Middle frontal gyrus (tissue), 1 donor: ENCODE measurements around the gene URI1.

Experiments
- DNase-seq: peaks from one replicate; pipeline ENCODE4 v3.0.0-alpha.2; 2015; ENCODE audit warnings: low spot score; ENCODE audit errors: extremely low spot score

URI1 gene

DNA sequence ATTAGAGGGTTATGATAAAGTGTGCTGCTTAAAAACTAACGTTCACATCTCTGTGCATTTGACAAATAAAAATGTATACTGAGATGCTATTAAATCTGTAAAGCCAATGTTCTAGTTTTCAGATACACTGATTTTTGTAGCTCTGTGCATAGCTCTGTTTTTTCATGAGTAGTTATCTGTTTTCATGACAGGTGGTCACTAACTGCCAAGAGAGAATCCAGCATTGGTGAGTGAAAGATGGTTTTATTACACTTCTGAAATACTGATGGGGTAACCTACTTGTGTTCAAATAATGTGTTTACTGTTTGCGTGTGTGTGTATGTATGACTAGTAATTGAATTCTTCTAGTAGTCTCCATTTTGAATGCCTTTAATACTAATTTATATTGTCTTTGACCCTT lies 29.0 kb downstream of the URI1 start:
- no peak for DNase-seq

DNA sequence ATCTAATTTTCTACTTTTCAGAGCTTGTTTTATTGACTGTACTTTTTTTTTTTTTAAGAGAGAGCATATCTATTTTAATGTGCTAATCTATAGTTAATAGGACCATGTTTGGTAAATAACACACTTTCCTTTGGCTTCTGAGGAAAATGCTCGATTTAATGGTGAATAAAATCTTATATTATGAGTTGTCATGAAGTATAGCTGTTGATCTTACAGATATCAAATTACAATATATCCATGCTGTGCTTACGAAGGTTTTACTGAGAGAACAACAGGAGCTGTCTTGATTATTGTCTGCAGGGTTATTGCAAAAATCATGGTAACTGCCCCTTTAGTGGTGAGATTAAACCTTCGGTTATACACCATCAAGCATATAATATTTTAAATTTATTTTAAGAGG lies 29.6 kb downstream of the URI1 start:
- no peak for DNase-seq

DNA sequence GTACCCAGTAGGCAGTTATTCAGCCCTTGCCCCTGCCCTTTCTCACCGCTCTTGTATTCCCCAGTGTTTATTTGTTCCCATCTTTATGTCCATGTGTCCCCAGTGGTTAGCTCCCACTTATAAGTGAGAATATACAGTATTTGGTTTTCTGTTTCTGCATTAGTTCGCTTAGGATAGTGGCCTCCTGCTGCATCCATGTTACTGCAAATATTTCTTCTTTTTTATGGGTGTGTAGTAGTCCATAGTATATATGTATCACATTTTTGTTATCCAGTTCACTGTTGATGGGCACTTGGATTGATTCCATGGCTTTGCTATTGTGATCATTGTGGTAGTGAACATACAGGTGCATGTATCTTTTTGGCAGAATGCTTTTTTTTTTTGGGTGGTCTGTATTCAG lies 32.7 kb downstream of the URI1 start:
- DNase-seq = no peak

DNA sequence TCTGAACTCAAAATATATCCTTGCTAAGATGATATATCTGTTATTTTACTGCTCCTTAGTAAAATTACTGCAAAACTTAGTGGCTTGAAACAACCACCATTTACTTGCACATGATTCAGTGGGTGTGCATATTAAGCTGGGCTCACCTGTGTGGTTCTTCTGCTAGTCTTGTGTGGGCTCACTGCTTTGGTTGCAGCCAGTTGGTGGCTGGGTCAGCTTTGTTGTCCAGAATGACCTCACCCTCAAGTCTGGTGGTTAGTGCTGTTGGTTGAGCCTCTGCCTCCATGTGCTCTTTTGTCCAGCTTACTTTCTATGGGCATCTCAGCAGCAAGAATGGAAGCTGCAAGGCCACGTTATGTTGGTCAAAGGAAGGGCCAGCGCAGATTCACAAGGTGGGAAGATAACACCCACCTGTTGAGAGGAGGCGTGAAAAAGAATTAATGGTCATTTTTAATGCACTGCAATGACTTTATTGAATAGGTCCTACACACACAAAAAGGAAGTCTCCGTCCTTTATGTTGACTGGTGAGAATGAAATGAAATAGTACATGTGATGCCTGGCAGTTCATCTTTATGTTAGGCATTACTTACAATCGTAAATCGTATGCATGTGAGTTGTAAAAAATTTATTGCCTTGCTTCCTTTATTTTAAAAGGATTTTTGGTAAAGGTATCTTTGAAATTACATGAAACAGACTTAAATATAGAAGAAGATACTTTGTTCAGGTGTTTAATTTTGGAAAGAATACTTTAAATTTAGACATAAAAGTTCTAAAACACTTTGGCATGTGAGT lies 34.3 kb downstream of the URI1 start:
- no peak for DNase-seq

DNA sequence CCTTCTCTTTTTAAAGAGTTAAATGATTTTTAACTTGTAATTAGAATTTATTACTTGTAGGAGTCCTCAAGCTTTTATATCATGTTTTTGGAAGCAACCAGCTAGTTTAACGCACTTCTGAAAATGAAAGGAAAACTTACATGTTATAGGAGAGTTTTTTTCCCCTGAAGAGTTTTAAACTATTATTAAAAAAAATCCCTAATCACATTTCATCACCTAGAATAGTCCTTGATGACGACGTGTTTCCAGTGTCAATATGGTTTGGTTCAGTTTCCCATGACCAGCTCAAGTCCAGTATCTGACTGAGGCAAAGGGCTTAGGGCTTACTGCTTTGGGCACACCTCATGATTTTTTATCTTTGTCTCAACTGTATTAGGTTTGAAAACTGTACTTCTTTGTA lies 36.0 kb downstream of the URI1 start:
- DNase-seq = no peak

DNA sequence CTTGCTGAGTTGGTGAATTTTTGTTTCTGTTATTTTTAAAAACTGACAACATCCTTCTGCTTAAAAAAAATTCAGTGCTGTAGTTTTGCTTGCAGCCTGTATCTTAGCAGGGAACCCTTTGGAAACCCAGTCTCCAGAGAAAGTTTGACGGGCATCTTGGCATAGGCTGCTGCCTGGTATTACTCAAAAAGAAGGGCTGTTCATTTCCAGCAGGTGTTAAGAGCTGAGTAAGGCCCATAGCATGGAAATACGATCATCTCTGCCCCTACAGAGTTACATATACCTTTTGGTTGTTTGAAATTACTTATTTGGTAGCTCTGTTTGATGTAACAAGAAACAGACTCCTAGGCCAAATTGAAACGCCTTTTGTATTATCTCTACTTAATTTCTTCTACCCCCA lies 41.5 kb downstream of the URI1 start:
- no peak for DNase-seq

DNA sequence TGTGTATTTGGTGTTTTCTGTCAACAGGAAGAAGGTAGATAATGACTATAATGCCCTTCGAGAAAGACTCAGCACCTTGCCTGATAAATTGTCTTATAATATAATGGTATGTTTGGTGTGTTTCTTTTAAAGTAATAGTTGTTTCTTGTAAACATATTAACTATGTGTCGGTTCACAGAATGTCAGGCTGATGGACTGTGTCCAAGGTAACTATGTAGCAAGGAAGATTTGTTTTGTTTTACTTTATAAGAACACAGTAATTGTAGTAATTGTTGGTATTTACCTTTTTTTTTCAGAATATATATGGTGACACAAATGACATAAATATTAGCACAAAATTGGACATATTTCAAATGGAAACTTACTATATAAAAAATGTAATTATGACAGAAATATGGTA lies 43.2 kb downstream of the URI1 start:
- DNase-seq = no peak

DNA sequence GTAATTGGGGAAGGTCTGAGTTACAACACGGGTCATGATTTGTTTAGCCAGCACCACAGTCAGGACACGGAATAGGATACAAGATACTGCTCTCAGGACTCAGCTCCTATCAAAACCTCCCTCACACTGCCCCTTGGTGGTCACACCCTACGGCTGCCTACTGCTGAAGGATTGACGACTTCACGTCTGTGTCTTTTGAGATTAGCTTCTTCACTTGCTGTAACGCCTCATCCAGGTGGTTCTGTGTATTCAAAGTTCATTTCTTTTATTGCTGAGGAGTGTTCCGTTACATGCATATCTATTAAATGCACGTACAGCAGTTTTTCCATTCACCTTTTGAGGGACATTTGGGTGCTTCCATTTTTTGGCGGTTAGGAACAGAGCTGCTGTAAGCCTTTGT lies 46.3 kb downstream of the URI1 start:
- DNase-seq = no peak

DNA sequence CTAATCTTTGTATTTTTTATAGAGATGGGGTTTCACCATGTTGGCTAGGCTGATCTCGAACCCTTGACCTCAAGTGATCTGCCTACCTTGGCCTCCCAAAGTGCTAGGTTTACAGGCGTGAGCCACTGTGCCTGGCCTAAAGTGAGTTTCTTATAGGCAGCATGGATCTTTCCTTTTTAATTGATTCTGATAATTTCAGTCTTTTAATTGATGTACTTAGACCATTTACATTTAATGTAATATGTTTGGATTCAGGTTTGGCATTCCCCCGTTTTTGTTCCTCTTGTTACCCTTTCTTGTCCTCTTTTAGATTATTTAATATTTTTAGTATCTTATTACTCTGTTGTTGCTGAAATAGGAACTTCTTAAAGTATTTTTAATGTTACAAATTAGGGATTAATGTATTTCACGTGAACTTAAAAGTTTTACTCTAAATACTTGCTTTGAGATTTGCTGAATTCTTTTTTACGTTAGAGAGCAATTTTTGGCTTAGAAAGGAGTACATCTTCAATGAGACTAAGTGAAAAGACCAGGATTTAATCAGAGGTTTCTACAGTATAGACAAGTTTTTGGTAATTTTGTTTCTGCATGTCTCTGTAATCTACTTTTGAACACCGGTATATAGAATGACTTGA lies 50.3 kb downstream of the URI1 start:
- no peak for DNase-seq

DNA sequence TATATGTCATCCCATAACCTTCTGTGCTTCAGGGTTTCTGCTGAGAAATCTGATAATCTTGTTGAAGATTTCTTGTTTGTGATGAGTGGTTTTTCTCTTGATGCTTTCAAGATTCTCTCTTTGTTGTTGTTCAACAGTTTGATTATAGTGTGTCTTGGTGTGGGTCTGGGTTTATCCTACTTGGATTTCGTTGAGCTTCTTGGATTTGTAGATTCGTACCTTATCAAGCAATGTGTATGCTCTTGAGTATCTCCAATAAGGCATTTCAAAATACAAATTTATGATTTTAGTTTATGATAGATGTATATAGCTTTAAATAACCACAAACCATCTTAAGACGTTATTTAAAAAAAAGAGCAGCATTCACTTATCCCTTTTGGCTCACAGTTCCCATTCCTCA lies 57.5 kb downstream of the URI1 start:
- DNase-seq = no peak

DNA sequence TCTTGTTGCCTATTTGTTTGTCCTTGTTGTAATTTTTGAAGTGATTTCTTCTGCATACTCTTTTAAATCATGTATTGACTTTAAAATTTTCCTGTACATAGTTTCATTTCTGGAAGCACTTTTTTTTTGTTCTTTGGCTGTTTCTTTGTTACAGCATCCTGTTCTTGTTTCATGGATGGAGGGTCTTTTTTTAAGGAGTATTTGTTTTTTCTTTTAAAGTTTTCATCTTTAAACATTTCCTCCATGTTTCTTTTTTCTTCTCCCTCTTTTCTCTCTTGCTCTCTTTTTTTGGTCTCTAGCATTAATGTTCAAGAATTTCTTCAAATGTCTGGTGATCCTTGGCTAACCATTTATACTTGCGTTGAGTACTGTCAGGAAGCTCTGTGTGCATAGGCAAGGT lies 58.8 kb downstream of the URI1 start:
- no peak for DNase-seq

DNA sequence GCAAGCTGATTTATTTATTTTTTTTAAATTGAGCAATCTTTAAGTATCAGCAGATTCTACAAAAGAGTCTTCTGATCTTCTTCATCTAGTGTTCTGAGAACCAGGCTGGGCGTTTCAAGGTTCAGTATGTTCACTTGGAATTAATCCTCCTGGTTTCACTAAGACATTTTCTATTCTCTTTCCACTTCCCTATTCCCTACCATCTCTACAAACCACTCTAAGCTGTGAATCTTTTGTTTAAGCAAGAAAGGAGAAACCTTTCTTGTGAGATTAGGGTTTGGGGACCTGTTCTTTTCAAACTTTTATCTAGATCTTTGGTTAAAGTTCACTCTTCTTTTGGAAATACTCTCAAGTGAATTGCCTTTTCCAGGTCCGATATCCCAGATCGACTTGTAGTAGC lies 59.3 kb downstream of the URI1 start:
- DNase-seq = no peak

DNA sequence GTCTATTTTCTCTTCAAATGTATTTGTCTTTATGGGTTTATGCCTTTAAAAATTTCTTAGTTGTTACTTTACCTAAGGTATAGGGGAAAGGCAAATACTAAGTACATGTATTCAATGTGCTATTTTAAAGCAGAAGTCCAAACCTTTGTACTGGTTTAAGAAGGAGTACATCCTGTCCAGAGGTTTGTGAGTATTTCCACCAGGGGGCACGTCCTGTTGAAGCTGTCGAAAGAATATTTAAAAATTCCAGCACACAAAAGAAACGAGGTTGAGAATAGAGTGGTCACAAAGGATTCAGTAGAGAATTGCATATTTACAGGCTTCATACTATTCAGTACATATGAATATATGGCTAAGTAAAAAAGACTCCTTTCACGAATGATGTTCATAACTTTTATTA lies 59.8 kb downstream of the URI1 start:
- no peak for DNase-seq

DNA sequence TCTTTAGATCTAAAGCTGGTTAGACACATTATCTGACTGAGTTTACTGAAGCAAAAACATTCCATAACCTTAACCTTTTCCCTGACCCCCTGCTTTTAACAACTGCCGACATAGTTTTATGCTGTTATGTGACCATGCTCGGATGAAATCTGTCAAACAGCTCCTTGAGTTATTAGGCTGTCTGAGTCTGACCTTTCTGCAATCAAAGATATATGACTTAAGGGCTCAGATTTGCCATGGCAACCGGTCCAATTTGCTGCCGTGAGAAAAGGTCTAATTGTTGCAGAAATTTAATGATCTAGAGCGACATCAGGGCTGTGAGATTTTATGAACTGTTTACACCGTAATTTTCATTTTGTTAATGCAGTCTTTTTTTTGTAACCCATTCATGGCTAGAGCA lies 61.8 kb downstream of the URI1 start:
- DNase-seq = no peak

DNA sequence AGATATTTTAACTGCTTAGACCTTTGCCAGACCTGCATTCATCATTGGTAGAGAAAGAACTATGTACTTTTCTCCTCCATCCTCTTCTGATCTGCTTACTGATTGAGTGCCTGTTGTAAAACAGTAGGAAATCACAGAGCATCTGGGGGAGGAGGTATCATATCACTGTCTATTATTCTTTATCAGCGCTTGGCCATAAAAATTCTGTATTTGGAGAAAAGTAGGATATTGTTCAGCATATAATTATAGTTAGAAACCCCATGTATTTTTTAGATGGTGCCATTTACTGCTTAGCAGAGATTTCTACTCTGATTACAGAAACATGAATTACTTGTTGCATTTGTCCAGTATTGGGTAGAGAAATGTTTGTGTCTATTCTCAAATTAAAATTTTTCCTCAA lies 62.4 kb downstream of the URI1 start:
- DNase-seq = no peak

DNA sequence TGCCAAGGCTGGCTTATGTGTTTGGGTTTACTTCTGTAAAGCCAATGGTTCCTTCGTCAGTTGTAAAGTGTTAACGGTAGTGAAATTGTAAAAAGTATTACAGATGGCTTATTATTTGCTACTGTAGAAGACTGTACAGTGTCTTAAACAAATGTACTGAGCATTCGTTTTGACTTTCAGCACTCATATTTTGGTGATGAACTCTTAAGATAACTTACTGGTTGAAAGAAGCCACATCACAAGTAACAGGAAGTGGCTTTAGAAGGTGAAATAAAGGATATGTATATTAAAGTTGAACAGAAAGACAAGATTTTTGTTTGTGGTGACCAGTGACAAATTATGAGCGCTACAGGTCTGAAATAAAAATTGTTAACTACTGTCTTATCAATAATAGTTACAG lies 64.2 kb downstream of the URI1 start:
- DNase-seq = no peak

DNA sequence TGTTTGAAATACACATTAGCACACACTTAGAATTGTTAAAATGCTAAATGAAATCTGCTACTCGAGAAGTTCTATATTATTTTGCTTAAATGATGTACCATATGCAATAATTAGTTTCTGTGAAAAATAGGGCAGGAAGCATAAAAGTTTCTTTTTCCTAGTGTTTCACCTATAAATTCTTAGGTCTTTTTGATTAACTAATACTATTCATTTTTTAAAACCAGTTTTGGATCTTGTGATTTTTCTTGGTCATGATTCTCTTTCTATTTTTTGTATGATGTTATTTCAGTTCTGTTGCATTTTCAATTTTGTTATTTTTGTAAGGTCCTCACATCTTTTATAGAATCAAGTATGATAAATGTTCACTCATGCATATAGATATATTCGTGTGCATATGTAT lies 66.1 kb downstream of the URI1 start:
- no peak for DNase-seq

DNA sequence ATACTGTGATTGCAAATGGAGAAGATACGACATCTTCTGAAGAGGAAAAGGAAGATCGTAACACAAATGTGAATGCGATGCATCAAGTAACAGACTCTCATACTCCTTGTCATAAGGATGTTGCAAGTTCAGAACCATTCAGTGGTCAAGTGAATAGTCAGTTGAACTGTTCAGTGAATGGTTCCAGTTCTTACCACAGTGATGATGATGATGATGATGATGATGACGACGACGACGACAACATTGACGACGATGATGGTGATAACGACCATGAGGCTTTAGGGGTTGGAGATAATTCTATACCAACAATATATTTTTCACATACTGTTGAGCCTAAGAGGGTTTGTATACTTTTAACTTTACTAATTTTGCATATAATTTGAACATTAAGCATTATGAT lies 67.0 kb downstream of the URI1 start:
- no peak for DNase-seq

DNA sequence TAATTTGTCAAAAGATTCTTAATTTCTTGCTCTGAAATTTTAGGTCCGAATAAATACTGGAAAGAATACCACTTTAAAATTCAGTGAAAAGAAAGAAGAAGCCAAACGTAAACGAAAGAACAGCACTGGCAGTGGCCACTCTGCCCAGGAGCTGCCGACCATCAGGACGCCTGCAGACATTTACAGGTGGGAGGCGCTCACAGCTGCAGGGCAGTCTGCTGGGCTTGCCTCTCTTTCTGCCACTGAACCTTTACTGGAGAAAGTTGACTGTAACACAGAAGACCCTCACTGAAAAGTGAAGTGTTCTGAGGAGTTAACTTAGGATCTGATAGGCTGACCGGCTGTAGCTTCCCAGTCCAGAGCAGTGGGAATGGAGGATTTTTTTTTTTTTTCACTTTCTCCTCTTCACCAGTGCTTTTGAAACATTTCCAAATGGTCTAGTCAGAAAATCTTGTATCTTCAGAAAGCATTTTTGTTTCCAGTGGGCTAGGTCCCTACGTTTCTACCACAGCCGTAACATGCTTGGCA lies 69.1 kb downstream of the URI1 start:
- DNase-seq = no peak

DNA sequence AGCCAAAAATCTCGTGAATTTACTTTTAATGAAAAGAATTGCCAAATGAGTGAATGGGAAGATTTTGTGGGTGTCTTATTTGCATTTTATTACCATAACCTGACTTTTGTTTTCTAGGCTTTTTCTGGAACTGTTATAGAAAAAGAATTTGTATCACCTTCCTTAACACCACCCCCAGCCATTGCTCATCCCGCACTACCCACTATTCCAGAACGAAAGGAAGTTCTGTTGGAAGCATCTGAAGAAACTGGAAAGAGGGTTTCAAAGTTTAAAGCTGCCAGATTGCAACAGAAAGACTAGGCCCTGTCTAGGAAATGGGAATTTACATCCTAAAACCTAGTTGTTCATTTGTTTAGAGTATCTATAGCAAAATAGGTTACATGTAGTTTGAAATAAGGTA lies 72.7 kb downstream of the URI1 start:
- DNase-seq = no peak

DNA sequence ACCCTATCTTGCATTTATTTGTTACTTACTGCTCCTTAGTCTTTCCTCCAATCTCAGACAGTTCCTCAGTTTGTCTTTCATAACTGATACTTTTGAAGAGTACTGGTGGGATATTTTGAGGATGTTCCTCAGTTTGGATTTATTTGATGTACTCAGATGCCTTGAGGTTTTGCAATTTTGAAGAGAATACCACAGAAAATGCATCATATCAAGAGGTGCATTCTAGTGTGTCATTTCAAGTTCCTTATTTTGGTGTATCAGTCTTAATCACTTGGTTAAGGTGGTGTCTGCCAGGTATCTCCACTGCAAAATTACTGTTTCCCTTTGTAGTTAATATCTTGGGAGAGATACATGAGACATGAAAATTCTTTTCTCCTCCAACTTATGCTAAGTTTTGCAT lies 75.1 kb downstream of the URI1 start:
- DNase-seq = no peak

DNA sequence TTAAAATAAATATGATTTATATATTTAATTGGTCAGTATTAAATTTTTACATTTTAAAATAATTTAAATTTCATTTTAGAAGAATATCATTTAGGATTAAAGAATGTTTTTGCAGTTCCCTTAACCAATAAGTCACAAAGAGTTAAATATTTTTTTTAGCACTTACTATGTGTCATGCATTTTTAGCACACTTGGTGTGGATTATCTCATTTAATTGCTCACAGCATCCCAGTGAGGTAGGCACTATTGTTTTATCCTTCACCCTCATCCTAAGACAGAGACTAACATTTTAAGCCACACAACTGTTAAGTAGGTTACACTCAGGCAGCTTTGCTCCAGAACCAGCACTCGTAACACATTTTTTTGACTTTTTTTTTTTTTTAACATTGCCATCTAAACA lies 78.2 kb downstream of the URI1 start:
- DNase-seq = no peak

DNA sequence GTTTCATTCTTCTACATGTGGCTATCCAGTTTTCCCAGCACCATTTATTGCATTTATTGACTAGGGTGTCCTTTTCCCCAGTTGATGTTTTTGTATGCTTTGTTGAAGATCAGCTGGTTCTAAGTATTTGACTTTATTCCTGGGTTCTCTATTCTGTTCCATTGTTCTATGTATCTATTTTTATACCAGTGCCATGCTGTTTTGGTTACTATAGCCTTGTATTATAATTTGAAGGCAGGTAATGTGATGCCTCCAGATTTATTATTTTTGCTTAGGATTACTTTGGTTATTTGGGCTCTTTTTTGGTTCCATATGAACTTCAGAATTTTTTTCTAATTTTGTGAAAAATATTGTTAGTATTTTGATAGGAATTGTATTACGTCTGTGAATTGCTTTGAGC lies 80.6 kb downstream of the URI1 start:
- DNase-seq = no peak
